IPS-18c (cell line): ENCODE measurements around the gene EEPD1.
"Not testable (repeated sequence)": the region's sequence is repeated elsewhere in the genome, so short reads cannot be mapped to it uniquely, and the experiment has no call there.

Source experiments
- H3K4me3 ChIP-seq: 2 replicates; pipeline ENCODE4 v1.7.0; 2013; ENCODE audit warnings: low read depth, mild to moderate bottlenecking, low read length, moderate library complexity; ENCODE audit not compliant: insufficient read depth
- H3K9me3 ChIP-seq: one replicate; pipeline ENCODE4 v1.6.1; 2013; ENCODE audit warnings: mild to moderate bottlenecking, low read length, moderate library complexity; ENCODE audit not compliant: control insufficient read depth, insufficient read depth

Gene EEPD1

GRCh38 chr7:36125630-36126029 lies 27.4 kb upstream of the EEPD1 start:
- not testable (repeated sequence) for H3K9me3 ChIP-seq, H3K4me3 ChIP-seq

GRCh38 chr7:36127075-36127740 lies 25.8 kb upstream of the EEPD1 start:
- Histone ChIP-seq H3K4me3 (no peak overlapping the region), H3K9me3 (no peaks in the 10 kb centered on the region)

GRCh38 chr7:36128448-36129047 lies 24.5 kb upstream of the EEPD1 start:
- Histone ChIP-seq H3K4me3 (no peak overlapping the region), H3K9me3 (no peaks in the 10 kb centered on the region)

GRCh38 chr7:36129048-36129534 lies 24.0 kb upstream of the EEPD1 start:
- H3K9me3 ChIP-seq: no peaks in the 10 kb centered on the region
- H3K4me3 ChIP-seq: no peak overlapping the region

GRCh38 chr7:36130236-36130945 lies 22.7 kb upstream of the EEPD1 start:
- Histone ChIP-seq H3K4me3 (no peak overlapping the region), H3K9me3 (no peaks in the 10 kb centered on the region)

- Histone ChIP-seq H3K4me3 (no peak overlapping the region), H3K9me3 (no peaks in the 10 kb centered on the region)
Measured at GRCh38 chr7:36131026-36131425, 22.0 kb upstream of the EEPD1 start.

- Histone ChIP-seq H3K9me3 (no peaks in the 10 kb centered on the region), H3K4me3 (no peak overlapping the region)
Measured at GRCh38 chr7:36131499-36131898, 21.6 kb upstream of the EEPD1 start.

GRCh38 chr7:36132012-36132411 lies 21.0 kb upstream of the EEPD1 start:
- H3K9me3 ChIP-seq: no peaks in the 10 kb centered on the region
- no peak overlapping the region for H3K4me3 ChIP-seq

GRCh38 chr7:36135700-36136099 lies 17.4 kb upstream of the EEPD1 start:
- Histone ChIP-seq H3K4me3 (no peak overlapping the region), H3K9me3 (no peaks in the 10 kb centered on the region)

GRCh38 chr7:36137258-36137657 lies 15.8 kb upstream of the EEPD1 start:
- no peaks in the 10 kb centered on the region for H3K9me3 ChIP-seq
- H3K4me3 ChIP-seq: no peak overlapping the region

GRCh38 chr7:36137754-36138153 lies 15.3 kb upstream of the EEPD1 start:
- Histone ChIP-seq H3K4me3 (no peak overlapping the region), H3K9me3 (no peaks in the 10 kb centered on the region)

- H3K9me3 ChIP-seq: no peaks in the 10 kb centered on the region
- H3K4me3 ChIP-seq: no peak overlapping the region
Measured at GRCh38 chr7:36138209-36138608, 14.8 kb upstream of the EEPD1 start.

GRCh38 chr7:36141351-36141750 lies 11.7 kb upstream of the EEPD1 start:
- no peak overlapping the region for H3K4me3 ChIP-seq
- H3K9me3 ChIP-seq: no peaks in the 10 kb centered on the region

GRCh38 chr7:36141850-36142249 lies 11.2 kb upstream of the EEPD1 start:
- Histone ChIP-seq H3K4me3 (no peak overlapping the region), H3K9me3 (no peaks in the 10 kb centered on the region)

- no peaks in the 10 kb centered on the region for H3K9me3 ChIP-seq
- no peak overlapping the region for H3K4me3 ChIP-seq
Measured at GRCh38 chr7:36144189-36144588, 8.9 kb upstream of the EEPD1 start.

- Histone ChIP-seq H3K4me3 (no peak overlapping the region), H3K9me3 (no peaks in the 10 kb centered on the region)
Measured at GRCh38 chr7:36145686-36146085, 7.4 kb upstream of the EEPD1 start.

- Histone ChIP-seq H3K9me3 (no peaks in the 10 kb centered on the region), H3K4me3 (no peak overlapping the region)
Measured at GRCh38 chr7:36147361-36147760, 5.7 kb upstream of the EEPD1 start.

- H3K9me3 ChIP-seq: no peaks in the 10 kb centered on the region
- H3K4me3 ChIP-seq: no peak overlapping the region
Measured at GRCh38 chr7:36148422-36149065, 4.5 kb upstream of the EEPD1 start.
